ENCODE data around the gene HPSE. TPM values are rescaled to one million over a fixed set of nuclear protein-coding genes. Genes with fewer than 3 reads are reported as not detected.
A peak's percentile ranks its signal among the peaks of the same experiment; 100 is the strongest.

HPSE gene
- polyA plus RNA-seq, 3 donors: 21.2 to 65.8 (median 31.2) TPM

GRCh38 chr4:83267121-83267829 lies 67.4 kb downstream of the HPSE start:
- WGBS (ENCODE audit: insufficient coverage): 44% methylated on average over 1 of the region's 7 CpGs
- H3K4me1 Mint-ChIP-seq: peaks cover 14% of the 10 kb centered on the region
- no peaks in the 10 kb centered on the region for H3K27me3 Mint-ChIP-seq (ENCODE audit: low read depth in 3 of 3)
- H3K9me3 ChIP-seq (replicated peaks in 1 of 2; ENCODE audit: control insufficient read depth in 1 of 2, insufficient read depth in 1 of 2, low read length in 2 of 2): no peaks in the 10 kb centered on the region
- H3K27ac ChIP-seq (ENCODE audit: low read depth in 1 of 2, low read length in 2 of 2): peak overlapping the region in 1 of 2 donors; percentile 51
- no peak overlapping the region for H3K4me3 Mint-ChIP-seq
- H3K4me2 ChIP-seq (replicated peaks; ENCODE audit: extremely low read depth, low read length, poor library complexity, severe bottlenecking): no peak overlapping the region
- H3K9ac ChIP-seq (ENCODE audit: insufficient read depth, low read length, poor library complexity, severe bottlenecking): no peak overlapping the region
- no peaks in the 10 kb centered on the region for H3K9me3 Mint-ChIP-seq
- H3K4me3 ChIP-seq (replicated peaks in 1 of 3; ENCODE audit: low read depth in 2 of 3, low read length in 3 of 3): no peak overlapping the region
- peaks cover 65 to 90% of the 10 kb centered on the region in 2 donors for H3K36me3 Mint-ChIP-seq
- H3K79me2 ChIP-seq (ENCODE audit: insufficient read depth, low read length): no peaks in the 10 kb centered on the region
- peaks cover 71 to 92% of the 10 kb centered on the region in 2 donors for H3K36me3 ChIP-seq (replicated peaks in 1 of 2; ENCODE audit: control insufficient read depth in 1 of 2, insufficient read depth in 2 of 2, low read length in 2 of 2)
- intact Hi-C loops (cut with micrococcal nuclease): no loop called here
- H3K4me1 ChIP-seq (ENCODE audit: control insufficient read depth in 1 of 2, insufficient read depth in 2 of 2, low read length in 2 of 2): peaks cover 10 to 15% of the 10 kb centered on the region in 2 donors
- no peaks in the 10 kb centered on the region for H4K20me1 ChIP-seq (ENCODE audit: insufficient read depth, low read length)
- H3K27me3 ChIP-seq (ENCODE audit: control insufficient read depth in 2 of 2, insufficient read depth in 2 of 2, low read length in 2 of 2): no peaks in the 10 kb centered on the region
- no peak overlapping the region for H2AFZ ChIP-seq (ENCODE audit: insufficient read depth, low read depth, low read length, poor library complexity, severe bottlenecking)
- H3K27ac Mint-ChIP-seq: peak overlapping the region in 5 of 7 donors; percentile 8 to 61 (median 21)
- peak; percentile 19 to 50 (median 34) for DNase-seq
- no peak for TF ChIP-seq CTCF (IDR thresholded peaks at IDR 0.05)

- WGBS (ENCODE audit: insufficient coverage): no CpG with 5 or more reads among the region's 1 CpG
- Mint-ChIP-seq H3K27ac (no peak overlapping the region), H3K9me3 (no peaks in the 10 kb centered on the region), H3K4me3 (no peak overlapping the region), H3K4me1 (peaks cover 14% of the 10 kb centered on the region), H3K36me3 (peaks cover 66 to 91% of the 10 kb centered on the region in 2 donors), H3K27me3 (ENCODE audit: low read depth in 3 of 3) (no peaks in the 10 kb centered on the region)
- Histone ChIP-seq H3K9ac (ENCODE audit: insufficient read depth, low read length, poor library complexity, severe bottlenecking) (no peak overlapping the region), H3K9me3 (replicated peaks in 1 of 2; ENCODE audit: control insufficient read depth in 1 of 2, insufficient read depth in 1 of 2, low read length in 2 of 2) (no peaks in the 10 kb centered on the region), H3K79me2 (ENCODE audit: insufficient read depth, low read length) (no peaks in the 10 kb centered on the region), H3K27me3 (ENCODE audit: control insufficient read depth in 2 of 2, insufficient read depth in 2 of 2, low read length in 2 of 2) (no peaks in the 10 kb centered on the region), H4K20me1 (ENCODE audit: insufficient read depth, low read length) (no peaks in the 10 kb centered on the region), H3K4me2 (replicated peaks; ENCODE audit: extremely low read depth, low read length, poor library complexity, severe bottlenecking) (no peak overlapping the region), H3K4me3 (replicated peaks in 1 of 3; ENCODE audit: low read depth in 2 of 3, low read length in 3 of 3) (no peak overlapping the region), H3K4me1 (ENCODE audit: control insufficient read depth in 1 of 2, insufficient read depth in 2 of 2, low read length in 2 of 2) (peaks cover 10 to 15% of the 10 kb centered on the region in 2 donors), H3K27ac (ENCODE audit: low read depth in 1 of 2, low read length in 2 of 2) (no peak overlapping the region), H2AFZ (ENCODE audit: insufficient read depth, low read depth, low read length, poor library complexity, severe bottlenecking) (no peak overlapping the region), H3K36me3 (replicated peaks in 1 of 2; ENCODE audit: control insufficient read depth in 1 of 2, insufficient read depth in 2 of 2, low read length in 2 of 2) (peaks cover 71 to 94% of the 10 kb centered on the region in 2 donors)
- intact Hi-C loops (cut with micrococcal nuclease): no loop called here
- DNase-seq: peak in 2 of 3 donors; percentile 32 to 43
- peak; percentile 7 for TF ChIP-seq CTCF (IDR thresholded peaks at IDR 0.05)
Measured at GRCh38 chr4:83266689-83267088, 68.0 kb downstream of the HPSE start.
